Activated gamma-delta T cell treated with anti-CD3 and anti-CD28 coated beads, Interleukin-2, amount 50 U/mL, for 16 hours (primary cell): ENCODE results near the gene SLC25A14.

Source experiments
- DNase-seq: peaks from one replicate; pipeline ENCODE4 v3.0.0-alpha.2; 2020; ENCODE audit warnings: low read depth

Gene SLC25A14

DNA sequence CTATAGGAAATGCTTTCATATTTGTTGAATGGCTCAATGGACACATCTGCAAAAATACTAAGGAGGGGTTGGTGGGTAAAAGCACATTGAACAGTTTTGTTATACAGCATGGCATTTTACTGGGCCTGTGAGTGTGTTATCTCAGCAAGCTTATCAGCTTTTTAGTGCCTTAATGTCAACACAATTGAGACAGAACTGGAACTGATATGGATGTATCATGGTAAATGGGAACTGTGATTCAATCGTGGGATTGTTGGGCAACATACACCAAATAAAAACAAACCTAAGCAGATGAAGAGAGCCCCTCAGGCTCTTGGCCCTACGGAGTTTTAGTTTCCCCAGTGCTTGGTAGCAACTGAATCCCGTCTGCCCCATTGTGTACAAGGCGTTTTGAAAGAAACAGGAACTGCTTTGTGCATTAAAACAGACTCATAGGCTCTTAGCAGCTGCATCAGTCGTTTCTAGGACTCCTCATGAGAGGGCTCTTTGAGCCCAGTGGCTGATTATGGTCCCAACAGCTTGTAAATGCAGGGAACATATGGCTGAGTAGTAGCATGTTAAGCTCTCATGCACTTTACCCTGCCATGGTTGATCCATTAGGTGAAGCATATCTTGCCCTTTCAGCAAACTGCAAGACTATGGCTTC is 38.4 kb downstream of the SLC25A14 start:
- no peak for DNase-seq

- no peak for DNase-seq
Observed at GRCh38 chrX:130385520-130385919, 45.8 kb downstream of the SLC25A14 start, which contains the start of gene GPR119. GPR119 (minus strand) TSS chrX:130385674; CDS start chrX:130385447, 227 bp downstream.

- DNase-seq = no peak
Observed at GRCh38 chrX:130386408-130386808, 46.7 kb downstream of the SLC25A14 start.

GRCh38 chrX:130393451-130394074 is 53.8 kb downstream of the SLC25A14 start:
- DNase-seq = no peak

DNA sequence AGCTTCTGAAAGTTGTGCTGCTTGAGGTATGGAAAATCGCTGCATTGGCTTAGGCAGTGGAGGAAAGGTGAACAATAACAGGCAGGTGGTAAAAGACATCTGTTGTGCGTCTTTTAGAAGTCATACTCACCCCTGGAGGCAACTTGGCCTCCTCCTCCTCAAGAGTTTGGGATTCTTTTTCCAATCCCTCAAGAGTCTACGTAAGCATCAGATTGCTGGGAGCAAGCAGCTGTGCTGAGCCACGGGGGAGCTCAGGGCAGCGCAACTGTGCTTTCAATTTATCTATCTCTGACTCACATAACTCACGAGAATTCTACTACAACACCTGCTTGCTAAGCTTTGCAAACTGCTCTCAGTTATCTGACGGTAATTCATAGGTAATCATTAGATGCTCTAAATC is 55.6 kb downstream of the SLC25A14 start:
- no peak for DNase-seq

DNA sequence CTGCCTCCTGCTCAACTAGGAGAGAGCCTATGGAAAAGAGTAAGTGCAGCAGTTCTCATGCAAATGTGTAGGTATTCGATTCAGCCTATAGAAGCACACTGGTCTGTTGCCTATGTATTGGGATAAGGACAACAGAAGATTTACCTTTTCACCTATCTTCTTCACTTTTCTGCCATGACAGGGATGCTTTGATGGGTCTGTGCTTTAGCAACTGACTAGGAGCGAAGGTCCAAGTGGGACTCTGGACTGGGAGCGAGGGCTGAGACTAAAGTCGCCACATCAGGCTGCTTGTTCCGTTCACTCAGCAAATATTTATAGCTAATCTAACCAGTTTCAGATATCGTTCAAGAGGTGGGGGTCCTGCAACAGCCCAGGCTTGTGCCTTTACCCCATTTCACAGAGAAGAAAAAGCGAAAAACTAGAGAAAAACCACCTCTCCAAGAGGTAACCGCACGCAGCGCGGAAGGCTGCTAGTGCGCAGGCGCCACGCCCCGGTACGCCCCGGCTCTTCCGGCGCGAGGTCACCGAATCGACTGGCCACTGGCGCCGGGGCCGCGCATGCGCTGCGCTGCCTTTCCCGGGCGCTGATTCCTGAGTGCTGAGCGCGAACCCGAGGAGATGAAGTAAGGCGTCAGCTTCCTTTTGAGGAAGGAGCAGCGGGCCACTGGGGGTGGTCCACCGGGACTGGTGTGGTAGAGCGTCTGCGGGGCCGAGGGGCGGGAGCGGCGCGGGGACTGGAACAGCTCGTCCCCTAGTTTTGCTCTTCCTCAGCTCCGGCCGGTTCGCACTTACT is 61.9 kb downstream of the SLC25A14 start, which contains the start of gene RBMX2:
Gene RBMX2 (plus strand): TSS at position 573 of the 793 bp plus-strand sequence. CDS start 46 bp downstream, at position 619.
- DNase-seq = peak; percentile 34

DNA sequence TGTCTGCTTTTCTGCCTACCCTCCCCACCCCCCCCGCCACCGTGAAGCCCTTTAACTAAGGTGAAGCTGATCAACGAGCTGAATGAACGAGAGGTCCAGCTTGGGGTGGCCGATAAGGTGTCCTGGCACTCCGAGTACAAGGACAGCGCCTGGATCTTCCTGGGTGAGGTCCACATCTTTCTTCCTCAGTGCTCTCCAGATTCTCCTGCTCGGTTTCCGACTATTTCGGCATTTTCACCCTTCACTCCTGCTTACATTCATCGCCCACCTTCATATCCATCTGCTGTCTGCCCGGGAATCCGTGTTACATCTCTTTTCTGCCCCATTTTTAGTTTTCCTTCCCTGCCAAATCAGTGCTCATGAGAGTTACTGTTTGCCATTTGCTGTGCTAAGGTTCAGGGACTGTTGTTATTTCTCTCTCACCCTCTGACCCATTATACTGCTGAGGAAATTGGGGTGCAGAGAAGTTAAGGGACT is 62.5 kb downstream of the SLC25A14 start:
- DNase-seq = no peak

DNA sequence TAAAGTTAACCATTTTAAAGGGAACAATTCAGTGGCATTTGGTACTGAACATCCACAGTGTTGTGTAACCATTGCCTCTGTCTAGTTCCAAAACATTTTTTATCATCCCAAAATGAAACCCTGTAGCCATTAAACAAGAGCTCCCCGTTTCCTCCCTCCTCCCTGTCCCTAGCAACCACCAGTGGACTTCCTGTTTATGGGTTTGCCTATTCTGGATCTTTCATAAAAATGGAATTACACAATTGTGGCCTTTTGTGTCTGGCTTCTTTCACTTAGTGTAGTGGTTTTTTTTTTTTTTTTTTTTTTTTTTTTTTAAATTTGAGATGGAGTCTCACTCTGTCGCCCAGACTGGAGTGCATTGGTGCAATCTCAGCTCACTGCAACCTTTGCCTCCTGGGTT is 73.7 kb downstream of the SLC25A14 start:
- DNase-seq = no peak

DNA sequence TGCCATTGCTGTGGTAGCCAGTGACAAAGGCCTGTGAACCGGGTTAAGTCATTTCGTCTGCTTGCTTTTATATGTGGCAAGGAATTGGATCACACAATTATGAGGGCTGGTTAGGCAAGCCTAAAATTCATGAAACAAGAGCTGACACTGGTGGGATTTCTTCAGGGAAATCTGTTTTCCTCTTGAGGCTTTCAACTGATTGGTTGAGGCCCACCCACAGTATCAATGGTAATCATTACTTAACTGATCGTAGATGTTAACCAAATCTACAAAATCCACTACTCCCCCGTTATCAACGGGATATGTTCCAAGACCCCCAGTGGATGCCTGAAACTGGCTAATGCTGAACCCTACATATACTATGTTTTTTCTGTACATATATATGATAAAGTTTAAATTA is 75.1 kb downstream of the SLC25A14 start:
- DNase-seq = no peak

DNA sequence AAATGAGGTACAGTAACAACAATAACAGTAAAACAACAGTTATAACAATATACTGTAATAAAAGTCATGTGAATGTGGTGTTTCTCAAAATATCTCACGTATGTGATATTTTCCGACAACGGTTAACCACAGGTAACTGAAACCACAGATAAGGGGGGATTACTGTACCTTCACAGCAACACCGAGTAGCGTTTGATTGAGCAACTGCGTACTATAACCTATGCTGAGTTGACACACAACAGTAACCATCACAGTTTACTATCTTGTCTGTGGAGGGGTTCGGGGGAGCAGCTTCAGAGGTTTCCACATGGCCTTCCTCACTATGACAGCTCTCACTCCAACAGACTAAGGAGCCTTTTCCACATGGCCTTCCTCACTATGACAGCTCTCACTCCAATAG is 75.5 kb downstream of the SLC25A14 start:
- no peak for DNase-seq

- DNase-seq = no peak
Observed at GRCh38 chrX:130416785-130417184, 77.1 kb downstream of the SLC25A14 start.

DNA sequence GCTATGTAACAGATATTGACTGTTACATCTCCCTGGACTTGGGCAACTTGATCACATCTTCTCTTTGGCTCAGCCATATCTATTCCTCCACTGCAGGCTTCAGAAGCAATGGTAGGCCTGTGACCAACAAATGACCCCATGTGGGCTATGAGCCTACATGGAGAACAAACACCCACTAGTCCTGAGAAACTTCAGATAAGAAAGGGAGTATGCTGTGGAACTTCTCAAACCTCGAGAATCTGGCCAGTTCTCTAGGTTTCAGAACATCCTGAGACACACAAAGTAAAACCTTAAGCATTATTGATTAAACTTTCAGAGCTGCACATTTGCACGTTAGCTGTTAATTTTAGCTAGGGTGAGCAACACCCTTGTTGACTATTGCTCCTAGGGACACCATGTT is 78.3 kb downstream of the SLC25A14 start:
- DNase-seq = no peak

- DNase-seq = no peak
Observed at GRCh38 chrX:130418740-130419139, 79.0 kb downstream of the SLC25A14 start.

GRCh38 chrX:130419263-130419662 is 79.5 kb downstream of the SLC25A14 start:
- DNase-seq = no peak
